Endometrial microvascular endothelial cells (primary cell): ENCODE measurements around the gene KIAA0930. TPM values are rescaled to one million over a fixed set of nuclear protein-coding genes. Genes with fewer than 3 reads are reported as not detected.

ENCODE experiments used
- in situ Hi-C: cut with HindIII; loops from 2 replicates; pipeline ENCODE4 v1.10.0; 2017; ENCODE audit warnings: low sequenced_read_pairs, low pct_unique_long_range_greater_than_20kb; ENCODE audit errors: inconsistent ontology term
- total RNA-seq: library from RNA; depleted of rRNA; stranded (reverse); fragments of >200 nt; gene quantifications from one replicate; pipeline ENCODE4 v1.2.3, GENCODE V29; 2015; ENCODE audit errors: inconsistent ontology term

Gene KIAA0930
- total RNA-seq, 1 donor from 2014 or later, result 37.9 TPM

DNA sequence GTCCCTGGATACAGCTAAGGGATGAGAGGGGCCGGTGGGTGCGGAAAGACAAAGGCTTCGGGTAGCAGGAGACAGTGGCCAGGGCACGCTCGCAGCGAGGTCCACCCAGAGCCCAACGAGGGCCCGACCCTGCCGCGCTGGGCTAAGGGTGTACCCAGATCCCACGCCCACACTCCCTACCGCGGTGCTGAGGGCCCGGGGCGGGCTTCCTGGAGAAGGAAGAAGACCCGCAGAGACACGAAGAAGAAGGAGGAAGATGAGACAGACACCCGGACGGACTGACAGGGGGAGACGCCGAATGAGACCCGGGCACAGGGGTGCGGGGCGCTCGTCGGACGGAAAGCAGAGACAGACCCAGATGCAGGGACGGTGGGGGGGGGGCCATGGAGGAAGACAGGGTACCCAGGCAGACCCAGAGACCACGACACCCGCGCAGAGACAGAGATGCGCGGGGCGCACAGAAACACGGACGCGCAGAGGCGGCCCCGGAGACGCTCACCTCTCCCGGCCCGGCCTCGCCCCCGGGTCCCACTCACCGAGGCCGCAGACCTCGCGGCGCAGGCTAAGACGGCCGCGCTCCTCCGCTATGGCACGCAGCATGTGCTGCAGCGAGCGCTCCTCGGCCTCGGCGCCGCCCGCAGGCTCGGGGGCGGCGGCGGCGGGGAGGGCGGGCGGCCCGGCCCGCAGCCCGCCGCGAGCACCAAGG is 437 bp downstream of the KIAA0930 start:
- in situ Hi-C loops, result no loop called here

DNA sequence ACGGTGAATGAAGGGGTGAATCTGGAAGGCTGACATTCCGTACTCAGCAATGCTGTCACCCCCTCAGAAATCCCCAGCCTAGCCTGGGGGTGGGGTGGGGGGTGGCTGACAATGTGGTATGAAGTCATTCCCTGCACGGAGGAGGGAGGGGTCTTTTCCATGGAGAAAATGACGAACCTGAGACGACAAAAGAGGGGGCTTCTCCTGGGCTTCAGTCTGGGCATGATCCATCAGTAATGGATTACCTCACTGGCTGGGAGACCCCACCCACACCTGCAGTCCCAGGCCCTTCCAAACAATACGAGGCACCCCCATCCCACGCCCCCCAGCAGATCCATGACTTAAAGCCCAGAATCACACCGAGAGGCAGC is 1.0 kb downstream of the KIAA0930 start:
- in situ Hi-C loops, result no loop called here

DNA sequence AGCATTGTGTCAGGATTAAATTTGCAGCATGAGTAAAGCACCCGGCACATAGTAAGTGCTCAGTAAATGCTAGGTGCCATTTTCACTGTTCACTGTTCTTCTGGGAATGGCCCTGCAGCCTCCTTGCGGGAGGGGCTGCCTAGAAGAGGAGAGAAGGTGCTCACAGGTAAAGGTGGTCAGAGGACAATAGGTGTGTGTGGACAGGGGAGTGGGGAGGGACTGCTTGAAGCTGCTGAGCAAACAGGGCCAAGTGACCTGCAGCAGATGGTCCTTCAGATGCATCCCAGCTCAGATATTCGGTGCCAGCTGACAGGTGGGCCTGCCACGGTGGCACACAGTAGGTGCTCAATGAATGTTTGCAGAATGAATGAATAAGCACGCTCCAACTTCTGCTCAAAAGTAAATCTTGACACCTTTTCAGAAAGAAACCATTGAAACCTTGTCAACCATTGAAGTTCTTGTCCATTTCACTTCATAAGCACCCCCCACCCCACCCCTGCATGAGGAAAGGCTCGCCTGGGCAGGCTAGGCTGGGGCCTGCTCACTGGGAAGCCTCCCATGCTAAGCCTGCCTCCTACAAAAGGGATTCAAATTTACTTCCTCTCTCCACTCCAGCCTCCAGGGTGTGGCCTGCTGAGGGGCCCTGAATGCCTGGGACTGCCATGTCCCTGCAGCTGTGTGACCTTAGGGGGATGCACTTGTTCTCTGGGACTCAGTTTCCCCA is 1.6 kb downstream of the KIAA0930 start:
- in situ Hi-C loops, result no loop called here

DNA sequence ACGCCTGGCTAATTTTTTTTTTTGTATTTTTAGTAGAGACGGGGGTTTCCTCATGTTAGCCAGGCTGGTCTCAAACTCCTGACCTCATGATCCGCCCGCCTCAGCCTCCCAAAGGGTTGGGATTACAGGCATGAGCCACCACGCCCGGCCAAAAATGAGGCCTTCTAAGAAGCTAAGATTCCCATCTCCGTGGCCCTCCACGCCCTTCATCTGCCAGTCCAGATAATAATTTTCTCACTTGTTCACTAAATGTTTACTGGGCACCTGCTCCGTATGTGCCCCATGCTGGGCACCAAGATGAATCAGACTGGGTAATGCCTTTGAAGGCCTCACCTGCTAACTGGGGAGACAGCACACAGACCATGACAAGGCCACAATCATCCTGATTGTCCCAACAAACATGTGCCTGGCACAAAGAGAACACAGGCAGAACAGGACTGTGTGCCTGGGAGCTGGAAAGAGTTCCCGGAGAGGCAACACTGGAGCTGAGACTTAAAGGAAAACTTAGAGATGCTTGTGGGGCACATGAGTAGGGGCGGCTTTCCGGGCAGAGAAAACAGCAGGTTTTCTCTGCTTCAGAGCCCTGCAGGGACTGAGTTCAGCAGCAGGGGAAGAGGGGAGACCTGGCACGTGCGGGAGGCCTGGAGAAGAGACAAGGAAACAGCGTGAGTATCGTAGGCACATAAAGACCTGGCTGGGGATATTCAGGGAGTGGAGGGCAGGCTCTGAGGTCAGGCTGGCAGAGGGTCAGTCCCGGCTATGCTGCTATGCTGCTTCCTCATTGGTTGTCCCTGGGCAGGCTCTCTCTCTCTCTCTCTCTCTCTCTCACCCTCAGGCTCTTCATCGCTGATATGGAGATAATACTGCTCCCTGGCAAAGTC is 2.4 kb downstream of the KIAA0930 start:
- in situ Hi-C loops, result no loop called here

DNA sequence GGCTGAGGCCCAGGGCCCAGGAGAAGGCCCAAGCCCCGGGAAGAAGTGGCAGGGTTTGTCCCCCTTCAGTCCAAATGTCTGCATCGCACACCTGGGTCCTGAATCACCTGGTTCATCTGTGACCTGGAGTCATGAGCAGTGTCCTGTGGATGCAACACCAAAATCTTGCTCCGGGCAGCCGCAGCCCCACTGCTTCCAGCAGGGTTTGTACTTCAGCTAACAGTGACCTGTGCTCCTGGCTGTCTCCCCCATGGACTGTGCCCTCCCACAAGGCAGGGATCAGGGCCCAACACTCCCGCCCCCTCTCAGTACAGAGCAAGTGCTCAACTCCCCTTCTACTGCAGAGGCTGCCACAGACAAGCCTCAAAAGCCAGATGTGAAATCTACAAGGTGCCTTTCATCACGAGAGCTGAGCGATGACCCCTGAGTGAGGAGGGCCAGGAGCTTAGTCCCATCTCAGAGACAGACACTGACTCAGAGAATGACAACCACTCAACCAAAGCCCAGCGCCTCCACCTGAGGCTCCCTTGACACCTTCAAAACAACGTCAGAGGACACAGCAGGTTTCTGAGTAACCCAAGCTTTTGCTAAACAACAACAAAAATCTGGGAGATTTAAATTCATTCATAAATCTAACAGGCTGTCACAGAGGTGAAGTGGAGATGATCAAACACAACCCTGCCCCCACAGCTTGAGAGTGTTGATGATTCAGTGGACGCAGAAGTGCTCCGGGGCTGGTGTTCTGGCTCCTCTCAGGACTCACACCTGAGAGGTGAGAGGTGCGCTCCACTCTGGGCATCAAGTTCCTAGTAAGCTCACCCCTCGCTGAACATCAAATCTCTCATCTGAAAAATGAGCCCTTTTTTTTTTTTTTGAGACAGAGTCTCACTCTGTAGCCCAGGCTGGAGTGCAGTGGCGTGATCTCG is 3.4 kb downstream of the KIAA0930 start:
- in situ Hi-C loops, result no loop called here

DNA sequence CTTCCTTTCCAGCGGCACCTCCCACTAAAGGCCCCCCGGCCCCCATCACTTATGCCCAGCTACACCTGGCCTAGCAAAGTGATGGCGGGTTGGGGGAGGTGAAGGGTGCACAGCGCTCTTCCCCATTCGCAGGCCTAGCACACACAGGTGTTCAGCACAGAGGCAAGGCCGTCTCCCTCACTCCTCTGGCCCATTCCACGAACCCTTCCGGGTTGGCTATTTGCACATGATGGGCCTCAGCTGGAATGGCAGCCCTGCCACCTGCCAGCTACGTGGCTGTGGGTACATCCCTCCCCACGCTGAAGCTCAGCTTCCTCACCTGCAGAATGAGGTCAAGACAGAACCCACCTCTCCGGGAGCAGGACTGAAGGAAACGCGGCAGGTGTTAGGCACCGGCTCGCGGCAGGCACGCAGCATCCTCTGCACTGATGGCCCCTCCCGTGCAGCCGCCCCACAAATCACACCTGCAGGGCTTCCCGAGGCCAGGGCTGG is 4.8 kb downstream of the KIAA0930 start:
- in situ Hi-C loops, result no loop called here

DNA sequence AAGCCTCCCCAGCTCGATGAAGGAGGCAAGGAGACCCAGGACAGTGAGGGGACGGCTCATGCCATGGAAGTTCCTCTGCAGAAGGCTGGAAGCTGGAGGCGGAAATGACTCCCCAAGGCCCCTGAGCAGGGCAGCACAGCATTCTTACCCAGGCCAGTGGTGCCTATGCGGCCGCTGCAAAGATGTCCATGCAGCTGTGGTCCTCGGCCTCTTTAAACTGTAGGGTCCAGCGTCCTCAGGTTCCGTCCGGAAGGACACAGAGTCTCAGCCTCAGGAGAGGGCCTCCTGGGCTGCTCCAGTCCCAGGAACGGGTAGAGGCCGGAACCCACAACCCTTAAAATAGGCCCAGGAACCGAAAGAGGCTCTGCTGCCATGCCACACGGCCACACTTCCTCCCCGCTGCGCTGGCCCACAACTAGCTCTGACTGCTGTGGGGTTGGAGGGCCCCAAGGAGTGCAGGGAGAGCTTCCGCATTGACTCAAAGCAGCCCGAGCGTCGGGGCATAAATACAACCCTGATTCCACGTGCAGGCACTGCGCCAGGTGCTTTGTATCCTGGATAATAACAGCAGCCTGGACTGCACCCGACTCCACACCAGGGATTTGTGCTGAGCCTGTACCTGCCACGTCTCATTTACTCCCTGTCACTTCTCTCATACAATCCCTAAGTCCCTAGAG is 5.5 kb downstream of the KIAA0930 start:
- in situ Hi-C loops, result no loop called here

DNA sequence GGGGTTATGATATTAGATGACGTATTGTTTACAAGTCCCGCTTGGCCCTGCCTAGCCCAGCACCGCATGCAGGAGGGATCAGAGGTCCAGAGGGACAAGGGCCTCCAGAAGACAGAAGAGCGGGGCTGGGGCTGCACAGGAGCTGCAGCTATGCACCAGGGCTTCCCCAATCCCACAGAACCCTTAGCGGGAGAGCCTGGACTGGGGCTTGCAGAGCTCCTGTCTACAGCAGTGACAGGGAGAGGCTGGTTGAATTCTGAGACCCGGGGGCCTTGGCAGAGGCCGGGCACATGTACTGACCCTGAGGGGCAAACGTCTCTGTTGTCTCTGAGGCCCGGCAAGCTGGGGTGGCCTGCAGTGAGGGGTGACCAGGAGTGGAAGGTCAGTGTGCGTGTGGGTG is 6.9 kb downstream of the KIAA0930 start:
- in situ Hi-C loops, result no loop called here

DNA sequence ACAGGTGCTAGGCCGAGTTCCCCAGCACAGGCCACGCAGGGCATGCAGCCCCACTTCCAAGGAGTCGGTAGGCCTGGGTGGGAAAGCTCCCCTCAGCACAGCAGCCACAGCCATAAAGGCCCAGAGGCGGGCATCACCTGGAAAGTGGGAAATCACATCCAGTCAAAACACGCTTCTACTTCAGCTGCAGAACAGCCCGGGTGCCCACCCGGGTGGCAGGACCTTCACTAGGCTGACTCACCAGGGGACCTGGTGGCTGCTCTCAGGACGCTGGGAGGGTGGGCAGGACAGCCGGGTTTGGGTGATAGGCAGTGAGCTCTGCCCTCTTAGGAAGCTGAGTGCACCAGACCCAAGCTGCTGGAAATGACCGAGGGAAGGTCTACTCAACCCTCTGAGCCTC is 7.3 kb downstream of the KIAA0930 start:
- in situ Hi-C loops, result no loop called here

DNA sequence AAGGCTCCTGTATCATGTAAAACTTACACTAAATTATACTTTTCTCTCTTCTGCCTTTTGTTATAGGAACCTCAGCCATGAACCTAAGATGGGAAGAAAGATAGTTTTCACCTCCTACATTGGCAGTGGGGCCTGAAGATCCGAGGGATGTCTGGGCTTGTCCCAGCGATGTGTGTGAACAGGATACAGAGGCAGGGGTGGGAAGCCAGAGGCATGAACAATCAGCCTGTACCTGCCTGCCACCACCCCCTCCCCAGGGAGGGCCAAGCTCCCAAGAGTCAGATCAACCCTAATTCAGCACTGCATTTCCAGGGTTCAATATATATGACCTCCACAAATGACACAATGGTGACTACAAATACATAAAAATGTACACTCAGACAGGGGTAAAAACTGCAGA is 9.4 kb downstream of the KIAA0930 start:
- in situ Hi-C loops, result no loop called here

DNA sequence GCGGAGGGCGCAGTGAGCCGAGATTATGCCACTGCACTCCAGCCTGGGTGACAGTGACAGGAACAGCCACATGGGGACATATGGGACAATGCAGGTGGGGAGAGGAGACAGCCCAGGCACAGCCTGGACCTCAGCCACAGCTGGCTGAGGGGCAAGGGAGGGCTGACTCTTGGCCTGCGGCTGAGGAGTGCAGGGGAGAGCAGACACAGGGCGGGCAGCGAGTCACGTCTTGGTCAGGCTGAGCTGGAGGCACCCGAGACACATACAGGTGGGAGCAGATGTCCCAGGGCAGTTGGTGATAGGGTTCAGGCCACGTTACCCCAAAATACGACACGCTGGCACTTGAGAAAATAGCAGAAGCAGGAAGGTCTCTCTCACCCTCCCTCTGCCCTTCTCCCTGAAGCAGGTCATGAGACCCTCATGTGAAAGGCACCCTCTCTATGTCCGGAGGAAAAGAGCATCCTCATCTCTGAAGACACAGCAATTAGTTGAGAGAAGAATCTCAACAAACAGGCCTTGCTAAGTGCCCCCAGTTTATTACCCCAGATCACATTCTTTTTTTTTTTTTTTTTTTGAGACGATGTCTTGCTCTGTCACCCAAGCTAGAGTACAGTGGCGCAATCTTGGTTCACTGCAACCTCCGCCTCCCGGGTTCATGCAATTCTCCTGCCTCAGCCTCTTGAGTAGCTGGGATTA is 10.5 kb downstream of the KIAA0930 start:
- in situ Hi-C loops, result no loop called here

DNA sequence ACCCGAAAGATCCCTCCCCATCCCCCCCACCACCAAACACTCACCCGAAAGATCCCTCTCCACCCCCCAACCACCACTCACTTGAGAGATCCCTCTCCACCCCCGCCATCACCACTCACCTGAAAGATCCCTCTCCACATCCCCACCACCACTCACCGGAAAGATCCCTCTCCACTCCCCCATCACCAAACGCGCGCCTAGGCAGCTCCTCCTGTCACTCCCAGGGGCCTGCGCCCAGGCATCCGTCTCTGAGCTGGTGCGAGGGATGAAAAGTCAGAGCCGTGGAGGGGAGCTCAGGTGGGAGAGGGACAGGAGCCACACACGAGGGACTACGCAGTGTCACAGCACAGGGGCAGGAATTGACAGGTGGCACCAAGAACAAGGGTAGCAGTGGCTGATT is 11.5 kb downstream of the KIAA0930 start:
- in situ Hi-C loops, result no loop called here

DNA sequence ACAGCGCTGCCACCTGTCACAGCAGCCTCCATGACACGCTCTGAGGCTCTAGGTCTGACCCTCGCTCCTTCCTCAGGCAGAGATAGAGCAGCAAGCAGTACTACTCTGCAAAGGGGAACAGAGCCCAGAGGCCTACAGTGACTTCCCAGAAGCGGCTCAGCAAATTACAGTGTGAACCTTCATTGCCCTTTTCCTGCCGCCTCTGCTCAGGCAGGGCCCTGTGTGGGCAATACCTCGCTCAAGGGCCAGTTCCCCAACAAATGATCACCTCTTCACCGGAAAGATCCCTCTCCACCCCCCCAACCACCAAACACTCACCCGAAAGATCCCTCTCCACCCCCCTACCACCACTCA is 12.3 kb downstream of the KIAA0930 start:
- in situ Hi-C loops, result no loop called here

DNA sequence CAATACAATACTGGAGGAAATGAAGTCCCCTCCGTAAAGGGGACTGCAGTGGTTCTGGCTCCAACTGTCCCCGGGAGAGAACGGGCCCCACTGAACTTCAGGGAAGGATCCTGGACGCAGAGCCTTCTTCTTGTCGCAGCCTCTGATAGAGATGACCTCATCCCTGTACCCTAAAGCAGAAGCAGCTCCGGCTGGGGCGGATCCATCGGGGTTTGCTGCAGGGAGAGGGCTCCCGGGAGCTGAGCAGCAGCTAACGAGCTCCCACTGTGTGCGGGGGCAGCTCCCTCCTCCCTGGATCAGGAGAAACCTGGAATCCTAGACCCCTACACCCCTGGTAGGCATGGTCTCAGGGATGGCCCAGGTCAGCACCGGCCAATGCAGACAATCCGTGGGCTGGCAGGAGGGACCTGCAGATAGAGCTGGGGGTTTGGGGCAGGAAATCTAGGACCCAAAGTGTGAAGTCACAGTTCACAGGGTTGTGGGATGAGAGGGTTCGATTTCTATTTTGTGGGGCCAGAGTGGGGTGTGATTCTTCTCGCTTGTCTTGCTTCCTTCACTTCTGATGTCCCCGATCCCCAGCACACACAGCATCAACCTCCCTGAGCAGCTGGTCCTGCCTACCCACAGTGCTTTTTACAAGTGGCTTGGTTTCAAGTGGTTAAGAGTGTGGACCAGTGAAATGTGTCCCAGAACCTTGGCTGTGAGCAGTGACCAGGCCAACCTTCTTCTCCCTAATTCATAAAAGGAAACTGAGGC is 12.9 kb downstream of the KIAA0930 start:
- in situ Hi-C loops, result no loop called here

DNA sequence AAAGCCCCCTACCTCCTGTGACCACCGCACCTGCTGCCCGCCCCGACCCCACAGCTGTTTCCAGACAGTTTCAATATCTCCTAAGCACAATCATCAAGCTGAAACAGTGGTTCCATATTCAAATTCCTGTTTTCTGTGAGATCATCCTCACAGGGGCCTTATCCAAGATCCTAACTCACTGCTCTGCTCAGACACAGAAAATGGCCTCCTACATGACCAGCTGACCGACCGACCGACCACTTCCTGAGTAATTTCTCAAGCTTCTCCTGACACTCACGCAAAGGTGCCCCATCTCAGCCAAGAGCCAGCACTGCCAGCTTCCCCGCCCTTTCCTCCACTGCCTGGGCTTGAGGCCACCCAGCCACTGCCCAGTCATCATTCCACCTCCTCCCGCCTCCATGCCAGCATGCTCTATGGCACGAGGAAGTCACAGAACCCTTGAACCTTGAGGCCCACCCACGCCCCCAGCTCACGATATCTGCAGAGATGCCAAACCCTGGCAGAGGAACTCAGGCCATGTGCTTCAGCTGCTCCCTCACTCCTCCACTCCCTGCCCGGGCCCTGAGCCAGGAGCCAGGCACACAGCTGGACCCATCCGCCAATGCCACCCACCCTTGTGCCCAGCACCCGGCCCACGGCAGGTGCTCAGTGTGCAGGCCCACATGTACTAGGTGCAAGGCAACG is 14.0 kb downstream of the KIAA0930 start:
- in situ Hi-C loops, result no loop called here

DNA sequence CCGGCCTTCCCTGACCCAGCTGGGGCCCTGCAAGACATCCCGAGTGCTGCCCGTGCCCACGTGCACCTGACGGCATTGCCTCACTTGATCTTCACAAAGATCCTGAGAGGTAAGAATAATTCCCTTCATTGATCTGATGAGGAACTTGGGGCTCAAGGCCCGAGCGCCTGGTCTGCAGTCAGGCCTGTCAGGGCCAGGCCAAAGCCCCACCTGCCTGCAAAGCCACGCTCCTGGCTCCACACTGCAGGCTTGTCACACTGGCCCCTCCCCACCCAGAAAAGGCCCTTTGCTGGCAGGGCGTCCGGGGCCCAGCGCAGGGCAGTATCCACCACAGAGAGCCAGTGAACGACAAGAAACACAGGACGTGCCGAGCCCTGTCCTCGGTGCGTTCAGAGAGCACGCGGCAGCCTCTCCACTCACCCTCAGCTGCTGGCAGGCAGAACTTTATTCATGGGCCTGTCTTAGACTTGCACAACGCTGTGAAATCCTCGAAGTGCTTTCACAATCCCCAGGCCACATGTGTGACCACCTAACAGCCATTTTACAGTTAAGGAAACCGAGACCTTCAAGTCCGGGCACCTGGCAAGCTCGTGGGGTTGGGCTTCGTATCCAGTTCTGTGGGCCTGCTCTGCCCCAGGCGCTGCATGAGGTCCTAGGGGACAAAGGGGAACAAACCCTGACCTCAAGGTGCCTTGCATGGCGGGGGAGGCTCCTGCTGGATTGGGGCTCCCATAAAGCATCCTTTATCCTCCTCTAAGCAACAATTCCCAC is 14.8 kb downstream of the KIAA0930 start:
- in situ Hi-C loops, result no loop called here
